GM06990 (cell line): ENCODE measurements around the gene ANKRD7.
A peak's percentile ranks its signal among the peaks of the same experiment; 100 is the strongest.

Source experiments
- DNase-seq: peaks from one replicate; pipeline ENCODE4 v3.0.0-alpha.2; 2011; ENCODE audit not compliant: insufficient read length; ENCODE audit errors: extremely low read depth
- H3K27me3 ChIP-seq: replicated peaks from 2 replicates; pipeline ENCODE4 v1.6.0; 2011; ENCODE audit warnings: low read length; ENCODE audit not compliant: control insufficient read depth, insufficient read depth
- H3K36me3 ChIP-seq: 2 replicates; pipeline ENCODE4 v1.5.1; 2011; ENCODE audit warnings: low read length; ENCODE audit not compliant: control insufficient read depth, insufficient read depth
- H3K4me3 ChIP-seq: replicated peaks from 2 replicates; pipeline ENCODE4 v1.5.1; 2011; ENCODE audit warnings: low read depth, mild to moderate bottlenecking, control low read depth, low read length
- TF ChIP-seq, protein P1 (sequence below): IDR thresholded peaks from 2 replicates; pipeline ENCODE4 v1.5.1; 2011; ENCODE audit warnings: low read length, control low read depth, mild to moderate bottlenecking, inconsistent platforms; ENCODE audit not compliant: insufficient read depth, poor library complexity, severe bottlenecking

Gene ANKRD7

DNA sequence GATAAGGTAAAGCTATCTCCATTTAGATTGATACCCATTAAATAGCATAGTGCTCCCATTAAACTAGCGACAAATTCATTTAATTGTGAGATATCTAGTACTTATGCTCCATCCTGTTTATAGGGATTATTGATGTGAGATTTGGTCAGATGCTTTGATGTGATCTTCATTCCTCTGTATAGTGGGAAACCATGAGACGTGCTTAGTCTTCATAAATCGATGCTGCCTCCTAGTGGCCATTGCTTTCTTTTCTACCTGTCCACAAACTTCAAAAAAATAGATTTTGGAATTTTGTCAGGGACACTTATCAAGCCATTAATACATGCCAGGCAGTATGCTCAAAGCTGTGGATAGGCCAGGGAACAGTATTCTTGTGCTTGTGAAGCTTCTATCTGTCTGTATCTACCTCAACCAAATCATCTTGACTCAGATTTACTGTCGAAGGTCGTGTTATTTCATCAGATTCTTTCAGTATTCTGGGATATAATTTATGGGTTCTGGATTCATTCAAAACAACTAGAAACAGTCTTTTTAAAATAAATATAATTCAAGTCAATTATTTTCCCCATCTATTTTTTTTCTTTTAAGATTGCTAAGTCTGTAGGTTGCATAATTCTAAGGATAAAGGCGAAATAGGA, 28.5 kb upstream of the ANKRD7 start:
- Histone ChIP-seq H3K36me3 (no peaks in the 10 kb centered on the region), H3K4me3 (no peak overlapping the region), H3K27me3 (no peaks in the 10 kb centered on the region)
- TF ChIP-seq, protein P1, sequence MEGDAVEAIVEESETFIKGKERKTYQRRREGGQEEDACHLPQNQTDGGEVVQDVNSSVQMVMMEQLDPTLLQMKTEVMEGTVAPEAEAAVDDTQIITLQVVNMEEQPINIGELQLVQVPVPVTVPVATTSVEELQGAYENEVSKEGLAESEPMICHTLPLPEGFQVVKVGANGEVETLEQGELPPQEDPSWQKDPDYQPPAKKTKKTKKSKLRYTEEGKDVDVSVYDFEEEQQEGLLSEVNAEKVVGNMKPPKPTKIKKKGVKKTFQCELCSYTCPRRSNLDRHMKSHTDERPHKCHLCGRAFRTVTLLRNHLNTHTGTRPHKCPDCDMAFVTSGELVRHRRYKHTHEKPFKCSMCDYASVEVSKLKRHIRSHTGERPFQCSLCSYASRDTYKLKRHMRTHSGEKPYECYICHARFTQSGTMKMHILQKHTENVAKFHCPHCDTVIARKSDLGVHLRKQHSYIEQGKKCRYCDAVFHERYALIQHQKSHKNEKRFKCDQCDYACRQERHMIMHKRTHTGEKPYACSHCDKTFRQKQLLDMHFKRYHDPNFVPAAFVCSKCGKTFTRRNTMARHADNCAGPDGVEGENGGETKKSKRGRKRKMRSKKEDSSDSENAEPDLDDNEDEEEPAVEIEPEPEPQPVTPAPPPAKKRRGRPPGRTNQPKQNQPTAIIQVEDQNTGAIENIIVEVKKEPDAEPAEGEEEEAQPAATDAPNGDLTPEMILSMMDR = peak; percentile 74
- DNase-seq = peak; percentile 11

DNA sequence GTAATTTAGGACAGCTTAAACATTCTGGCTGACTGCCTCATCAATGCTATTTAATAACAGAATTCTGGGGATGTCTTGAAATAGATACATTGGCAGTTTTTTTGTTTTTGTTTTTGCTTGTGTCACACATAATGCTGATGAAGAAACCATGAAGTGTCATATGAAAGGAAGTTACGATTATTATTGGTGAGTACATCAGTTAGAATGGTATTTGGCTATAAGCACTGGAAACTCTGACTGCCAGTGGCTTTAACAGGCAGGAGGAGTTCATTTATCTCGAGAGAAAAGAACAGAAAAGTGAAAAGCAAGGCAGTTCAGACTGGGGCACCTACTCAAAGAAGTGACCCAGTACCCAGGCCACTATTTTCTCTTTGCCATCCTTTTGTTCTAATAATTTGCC, 22.4 kb upstream of the ANKRD7 start:
- TF ChIP-seq, protein P1 = no peak
- no peak for DNase-seq
- H3K36me3 ChIP-seq = no peaks in the 10 kb centered on the region

DNA sequence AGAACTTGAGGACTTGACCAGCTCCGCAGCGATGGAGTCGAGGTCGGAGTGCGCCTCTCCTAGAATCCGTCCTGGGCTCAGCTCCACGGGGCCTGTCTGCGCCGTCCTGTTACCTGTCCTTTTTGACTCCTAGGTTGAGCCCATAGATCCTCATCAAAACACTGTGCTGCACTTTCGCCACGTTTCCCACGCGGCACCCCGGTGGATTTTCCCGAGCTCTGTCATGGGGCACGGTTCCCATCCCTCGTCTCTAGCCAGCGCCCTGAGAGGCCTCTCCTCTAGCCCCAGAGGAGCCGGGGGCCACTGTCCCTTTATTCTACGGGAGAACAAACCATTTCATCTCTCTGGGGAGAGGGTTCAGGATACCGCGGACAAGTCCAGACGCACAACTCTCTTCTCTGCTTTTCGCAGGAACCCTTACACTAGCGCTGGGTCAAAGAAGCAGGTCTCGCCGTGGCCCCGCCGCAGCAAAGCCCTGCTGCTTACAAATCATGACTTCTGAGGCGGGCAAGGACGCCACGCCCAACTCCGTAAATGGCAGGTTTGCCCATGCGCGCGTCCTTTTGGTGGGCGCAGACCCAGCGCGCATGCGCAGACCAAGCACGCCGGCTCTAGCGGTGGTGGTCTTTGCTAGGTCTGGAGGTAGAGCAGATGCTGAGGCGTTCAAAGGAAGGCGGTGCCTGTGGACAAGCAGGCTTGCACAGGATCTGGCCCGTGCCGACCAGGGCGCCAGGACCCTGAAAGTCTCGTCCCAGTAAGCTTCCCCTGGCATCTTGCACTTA, 10.3 kb upstream of the ANKRD7 start:
- Histone ChIP-seq H3K27me3 (no peaks in the 10 kb centered on the region; the same call in 1 of the 2 replicates), H3K36me3 (no peaks in the 10 kb centered on the region), H3K4me3 (peak overlapping the region; percentile 69)
- TF ChIP-seq, protein P1 = no peak
- DNase-seq = peak; percentile 81

More for the DNA sequence above, 22.4 kb upstream of the ANKRD7 start:
- Histone ChIP-seq H3K27me3 (no peaks in the 10 kb centered on the region), H3K4me3 (no peak overlapping the region)

DNA sequence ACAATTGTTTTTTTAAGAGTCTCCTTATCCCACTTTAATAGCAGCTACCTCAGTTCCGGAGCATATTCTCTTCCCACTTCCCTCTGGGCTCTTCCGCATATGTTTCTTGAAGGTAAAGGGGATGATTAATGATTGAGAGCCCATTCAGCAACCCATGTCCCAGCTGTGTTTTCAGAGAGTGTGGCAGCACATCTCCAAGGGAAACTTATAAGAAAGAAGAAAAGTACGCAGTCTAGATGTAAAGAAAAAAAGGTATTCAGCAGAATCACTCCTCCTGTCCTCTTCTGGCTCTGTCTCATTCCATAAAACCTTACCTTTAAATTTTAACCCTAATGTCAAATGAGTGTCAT, 9.7 kb upstream of the ANKRD7 start:
- TF ChIP-seq, protein P1 = no peak
- peak overlapping the region; percentile 69 for H3K4me3 ChIP-seq
- no peaks in the 10 kb centered on the region; the same call in 1 of the 2 replicates for H3K27me3 ChIP-seq
- H3K36me3 ChIP-seq = no peaks in the 10 kb centered on the region
- DNase-seq = no peak

DNA sequence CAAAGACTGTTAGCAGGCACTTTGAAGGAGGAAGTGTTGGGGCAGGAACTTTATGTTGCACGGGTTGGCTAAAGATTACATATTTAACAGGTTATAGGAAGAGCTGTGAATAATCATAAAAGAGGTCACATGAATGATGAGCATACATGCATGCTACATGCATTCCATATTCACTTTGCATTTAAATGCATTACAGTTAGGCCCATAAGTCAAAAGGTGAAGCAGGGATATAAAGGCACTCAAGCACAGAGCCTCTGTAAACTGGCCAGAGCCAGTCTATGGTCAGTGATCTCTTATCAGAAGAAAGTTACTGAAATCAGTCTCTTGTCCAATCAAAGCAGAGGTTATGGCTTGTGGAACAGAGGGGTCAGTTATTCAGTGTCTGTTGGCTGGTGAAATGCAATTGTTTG, 7.3 kb upstream of the ANKRD7 start:
- H3K4me3 ChIP-seq = no peak overlapping the region
- H3K36me3 ChIP-seq = no peaks in the 10 kb centered on the region
- DNase-seq = no peak
- H3K27me3 ChIP-seq = no peaks in the 10 kb centered on the region; the same call in 1 of the 2 replicates
- TF ChIP-seq, protein P1 = no peak
